SJSA1 (cell line): ENCODE results near the gene LRRC8E. TPM values are rescaled to one million over a fixed set of nuclear protein-coding genes. Genes with fewer than 3 reads are reported as not detected.
A peak's percentile ranks its signal among the peaks of the same experiment; 100 is the strongest.

Source experiments
- DNase-seq, 2 experiments: peaks; one replicate each; pipeline ENCODE4 v3.0.0-alpha.2; 2015 to 2020; ENCODE audit warnings: low spot score in 2 of 2, low read depth in 1 of 2
- H3K27ac ChIP-seq: fragments of 250-450 bp; sonication (Bioruptor Pico); 2 replicates; pipeline ENCODE4 v1.5.1; 2020; ENCODE audit warnings: mild to moderate bottlenecking, moderate library complexity
- H3K27me3 ChIP-seq: fragments of 250-450 bp; sonication (Bioruptor Pico); replicated peaks from 2 replicates; pipeline ENCODE4 v1.5.1; 2020; ENCODE audit warnings: mild to moderate bottlenecking, moderate library complexity
- H3K36me3 ChIP-seq: fragments of 250-450 bp; sonication (Bioruptor Pico); 2 replicates; pipeline ENCODE4 v1.5.1; 2020; ENCODE audit warnings: mild to moderate bottlenecking
- H3K4me1 ChIP-seq: fragments of 250-450 bp; sonication (Bioruptor Pico); replicated peaks from 2 replicates; pipeline ENCODE4 v1.6.1; 2021; ENCODE audit warnings: mild to moderate bottlenecking
- H3K4me3 ChIP-seq: fragments of 250-450 bp; sonication (Bioruptor Pico); 2 replicates; pipeline ENCODE4 v1.5.1; 2020; ENCODE audit warnings: mild to moderate bottlenecking
- H3K9me3 ChIP-seq: fragments of 250-450 bp; sonication (Bioruptor Pico); replicated peaks from 2 replicates; pipeline ENCODE4 v1.5.1; 2020; ENCODE audit warnings: mild to moderate bottlenecking
- total RNA-seq: library from RNA; depleted of rRNA; stranded (reverse); fragments of >200 nt; shearing (Covaris generic); gene quantifications from 2 replicates; pipeline ENCODE4 v1.2.3, GENCODE V29; 2014

The LRRC8E gene
- total RNA-seq, 1 experiment from 2014 or later: 2.1 TPM

DNA sequence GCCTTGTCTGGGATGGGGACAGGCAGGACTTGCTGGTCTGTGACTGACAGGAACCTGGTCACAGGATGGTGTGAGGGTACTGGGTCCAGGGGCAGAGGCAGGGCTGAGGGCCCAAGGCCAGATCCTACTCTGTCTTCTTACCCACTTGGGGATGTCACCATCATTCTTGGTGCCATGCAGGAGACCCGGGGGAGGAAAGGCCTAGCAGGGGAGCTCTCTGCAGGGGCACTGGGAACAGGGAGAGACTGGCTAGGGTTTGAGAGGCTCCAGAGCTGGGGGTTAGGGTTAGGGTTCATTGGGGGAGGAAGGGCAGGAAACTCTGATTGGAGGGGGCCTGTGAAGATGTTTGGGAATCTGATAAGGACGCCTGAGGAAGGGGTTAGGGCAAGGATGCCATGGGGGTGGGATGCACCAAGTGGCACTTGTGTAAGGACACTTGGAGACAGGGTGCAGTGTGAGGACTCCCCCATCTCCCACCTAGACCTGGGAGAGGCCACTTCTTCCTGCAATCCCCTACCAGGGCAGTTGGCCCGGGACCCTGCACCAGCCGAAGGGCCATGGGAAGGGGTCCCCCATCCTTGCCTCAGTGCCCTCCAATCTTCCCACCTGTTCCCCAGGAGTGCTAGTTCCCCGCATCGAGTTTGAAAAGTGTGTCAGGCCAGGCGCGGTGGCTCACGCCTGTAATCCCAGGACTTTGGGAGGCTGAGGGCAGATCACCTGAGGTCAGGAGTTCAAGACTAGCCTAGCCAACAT, 21.0 kb upstream of the LRRC8E start:
- no peak overlapping the region for H3K4me3 ChIP-seq
- DNase-seq: no peak
- H3K4me1 ChIP-seq: peaks cover 25% of the 10 kb centered on the region
- H3K9me3 ChIP-seq: no peaks in the 10 kb centered on the region; the same call in 1 of the 2 replicates
- H3K27me3 ChIP-seq: peaks cover 5% of the 10 kb centered on the region; the same call in 1 of the 2 replicates
- no peak overlapping the region for H3K27ac ChIP-seq
- H3K36me3 ChIP-seq: 0 out of 2 replicates have a peak, but pooled peaks cover 2% of the 10 kb centered on the region

DNA sequence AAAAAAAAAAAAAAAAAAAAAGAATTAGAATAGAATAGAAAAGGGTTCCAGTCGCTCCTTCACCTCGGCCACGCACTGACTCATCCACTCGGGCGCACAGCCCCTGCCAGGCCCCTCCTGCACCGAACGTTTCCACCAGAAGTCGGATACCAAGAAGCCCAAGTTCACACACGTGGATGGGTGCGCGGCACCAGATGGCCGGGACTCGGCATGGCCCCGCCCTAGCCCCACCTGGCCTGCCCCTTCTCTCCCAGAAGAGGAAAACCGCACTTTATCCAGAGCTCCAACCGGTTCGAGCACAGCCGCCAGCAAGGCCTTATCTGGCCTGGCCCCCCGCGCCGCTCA, 20.0 kb upstream of the LRRC8E start:
- DNase-seq: peak in 1 of 2 experiments; percentile 45
- Histone ChIP-seq H3K9me3 (no peaks in the 10 kb centered on the region; the same call in 1 of the 2 replicates), H3K4me3 (no peak overlapping the region), H3K27me3 (peaks cover 15% of the 10 kb centered on the region), H3K4me1 (peaks cover 28% of the 10 kb centered on the region), H3K27ac (no peak overlapping the region), H3K36me3 (0 out of 2 replicates have a peak, but pooled peaks cover 2% of the 10 kb centered on the region)

DNA sequence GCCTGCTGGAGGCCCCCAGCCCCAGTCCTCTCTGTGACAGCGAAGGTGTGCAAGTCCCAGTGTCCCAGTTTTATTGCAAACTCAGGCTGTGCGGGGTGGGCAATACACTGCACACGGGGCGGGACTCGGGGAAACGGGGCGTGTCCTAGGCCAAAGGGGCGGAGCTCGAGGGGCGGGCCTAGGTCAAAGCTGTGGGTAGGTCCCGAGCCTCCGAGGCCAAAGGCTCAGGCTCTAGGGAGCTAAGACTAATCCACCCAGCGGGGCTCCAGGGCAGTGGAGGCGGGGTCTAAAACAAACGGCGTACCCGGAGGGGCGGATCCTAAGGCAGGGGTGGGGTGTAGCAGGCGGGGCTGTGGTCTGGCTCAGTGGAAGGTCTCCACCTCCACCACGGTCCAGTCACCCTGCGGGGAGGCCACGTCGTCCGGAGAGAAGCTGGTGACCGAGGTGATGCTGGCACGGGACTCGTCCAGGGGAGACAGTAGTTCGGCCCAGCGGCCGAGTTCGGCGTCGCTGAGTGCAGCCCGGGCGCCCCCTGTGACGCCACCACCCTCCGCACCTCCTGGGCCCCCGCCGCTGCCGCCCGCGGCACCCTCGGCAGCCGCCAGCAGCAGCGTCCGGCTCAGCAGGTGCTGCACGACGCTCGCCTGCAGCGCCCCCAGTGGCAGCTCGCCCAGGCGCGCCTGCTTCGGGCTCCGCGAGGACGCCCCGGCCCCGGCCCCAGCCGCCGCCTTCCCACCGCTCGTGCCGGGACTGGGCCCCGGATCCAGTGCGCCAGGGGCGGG, 19.4 kb upstream of the LRRC8E start:
- Histone ChIP-seq H3K27ac (no peak overlapping the region), H3K9me3 (no peaks in the 10 kb centered on the region; the same call in 1 of the 2 replicates), H3K4me3 (peak overlapping the region; percentile 29), H3K27me3 (peaks cover 19% of the 10 kb centered on the region), H3K4me1 (peaks cover 28% of the 10 kb centered on the region), H3K36me3 (no peaks in the 10 kb centered on the region)
- peak; percentile 67 to 75 for DNase-seq

DNA sequence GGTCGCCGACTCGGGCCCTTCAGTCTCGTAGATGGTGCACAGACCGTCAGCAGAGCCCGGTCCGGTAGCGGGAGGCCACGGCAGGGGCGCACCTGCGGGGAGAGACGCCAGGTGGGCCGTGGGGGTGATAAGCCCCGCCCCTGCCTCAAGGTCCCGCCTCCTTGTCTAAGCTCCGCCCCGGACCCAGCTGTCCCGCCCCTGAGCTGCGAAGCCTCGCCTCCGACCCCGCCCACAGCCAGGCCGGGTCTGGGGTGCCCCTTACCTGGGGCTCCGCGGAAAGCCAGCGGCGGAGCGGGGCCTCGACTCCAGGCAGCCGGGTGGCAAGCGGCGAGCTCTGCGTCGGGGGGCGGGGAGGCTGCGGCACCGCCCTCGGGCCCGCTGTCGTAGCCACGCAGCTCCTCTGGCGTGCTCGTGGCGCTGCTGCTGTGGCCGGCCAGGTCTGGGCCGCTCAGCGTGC, 18.8 kb upstream of the LRRC8E start:
- Histone ChIP-seq H3K4me3 (peak overlapping the region; percentile 29), H3K27me3 (peaks cover 24% of the 10 kb centered on the region), H3K4me1 (peaks cover 28% of the 10 kb centered on the region), H3K36me3 (no peaks in the 10 kb centered on the region), H3K9me3 (no peaks in the 10 kb centered on the region; the same call in 1 of the 2 replicates), H3K27ac (no peak overlapping the region)
- peak in 1 of 2 experiments; percentile 76 for DNase-seq

DNA sequence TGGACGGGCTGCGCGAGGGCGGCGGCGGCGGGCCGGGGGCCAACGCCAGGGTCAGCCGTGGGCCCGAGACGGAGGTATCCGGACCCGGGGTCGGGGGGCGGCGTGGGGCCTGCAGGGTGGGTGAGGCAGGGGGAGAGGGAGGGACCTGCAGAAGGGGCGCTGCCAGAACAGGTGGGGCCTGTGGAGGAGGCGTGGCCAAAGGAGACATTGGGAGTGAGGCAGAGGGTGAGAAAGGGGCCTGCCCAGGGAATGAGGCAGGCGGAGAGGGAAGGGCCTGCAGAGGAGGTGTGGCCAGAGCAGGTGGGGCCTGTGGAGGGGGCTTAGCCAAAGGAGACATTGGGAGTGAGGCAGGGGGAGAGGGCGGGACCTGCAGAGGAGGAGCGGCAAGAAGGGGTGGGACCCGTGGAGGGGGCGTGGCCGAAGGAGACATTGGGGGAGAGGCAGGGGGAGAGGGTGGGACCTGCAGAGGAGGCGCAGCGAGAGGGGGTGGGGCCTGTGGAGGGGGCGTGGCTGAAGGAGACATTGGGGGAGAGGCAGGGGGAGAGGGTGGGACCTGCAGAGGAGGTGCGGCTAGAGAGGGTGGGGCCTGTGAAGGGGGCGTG, 18.3 kb upstream of the LRRC8E start:
- Histone ChIP-seq H3K4me1 (peaks cover 28% of the 10 kb centered on the region), H3K9me3 (no peaks in the 10 kb centered on the region; the same call in 1 of the 2 replicates), H3K27ac (no peak overlapping the region), H3K27me3 (peaks cover 29% of the 10 kb centered on the region), H3K4me3 (peak overlapping the region; percentile 29), H3K36me3 (no peaks in the 10 kb centered on the region)
- no peak for DNase-seq

DNA sequence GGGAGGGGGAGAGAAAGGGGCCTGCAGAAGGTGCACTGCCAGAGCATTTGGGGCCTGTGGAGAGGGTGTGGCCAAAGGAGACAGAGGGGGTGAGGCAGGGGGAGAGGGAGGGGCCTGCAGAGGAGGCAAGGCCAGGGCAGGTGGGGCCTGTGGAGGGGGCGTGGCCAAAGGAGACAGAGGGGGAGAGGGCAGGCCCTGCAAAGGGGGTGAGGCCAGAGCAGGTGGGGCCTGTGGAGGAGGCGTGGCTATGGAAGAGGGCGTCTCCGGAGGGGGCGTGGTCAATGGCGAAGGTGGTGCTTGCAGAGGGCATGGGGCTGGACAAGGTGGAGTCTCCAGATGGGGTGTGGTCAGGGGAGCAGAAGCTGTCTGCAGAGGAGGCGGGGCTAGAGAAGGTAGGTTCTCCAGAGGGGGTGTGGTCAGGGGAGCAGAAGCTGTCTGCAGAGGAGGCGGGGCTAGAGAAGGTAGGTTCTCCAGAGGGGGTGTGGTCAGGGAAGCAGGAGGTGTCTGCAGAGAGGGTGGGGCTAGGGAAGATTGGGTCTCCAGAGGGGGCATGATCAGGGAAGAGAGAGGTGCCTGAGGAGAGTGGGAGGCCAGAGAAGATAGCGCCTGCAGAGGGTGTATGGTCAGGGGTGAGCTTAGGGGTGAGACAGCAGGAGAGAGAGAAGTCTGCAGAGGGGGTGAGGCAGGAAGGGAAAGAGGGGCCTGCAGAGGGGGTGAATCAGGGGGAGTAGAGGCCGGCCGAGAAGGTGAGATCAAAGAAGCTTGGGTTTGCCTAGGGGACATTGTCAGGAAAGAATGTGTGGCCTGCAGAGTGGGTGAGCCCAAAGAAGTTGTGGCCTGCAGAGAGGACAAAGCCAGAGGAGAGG, 17.5 kb upstream of the LRRC8E start:
- Histone ChIP-seq H3K9me3 (no peaks in the 10 kb centered on the region; the same call in 1 of the 2 replicates), H3K27me3 (peaks cover 34% of the 10 kb centered on the region), H3K36me3 (no peaks in the 10 kb centered on the region), H3K4me1 (peaks cover 28% of the 10 kb centered on the region), H3K27ac (no peak overlapping the region), H3K4me3 (no peak overlapping the region)
- DNase-seq: peak; percentile 29 to 75

DNA sequence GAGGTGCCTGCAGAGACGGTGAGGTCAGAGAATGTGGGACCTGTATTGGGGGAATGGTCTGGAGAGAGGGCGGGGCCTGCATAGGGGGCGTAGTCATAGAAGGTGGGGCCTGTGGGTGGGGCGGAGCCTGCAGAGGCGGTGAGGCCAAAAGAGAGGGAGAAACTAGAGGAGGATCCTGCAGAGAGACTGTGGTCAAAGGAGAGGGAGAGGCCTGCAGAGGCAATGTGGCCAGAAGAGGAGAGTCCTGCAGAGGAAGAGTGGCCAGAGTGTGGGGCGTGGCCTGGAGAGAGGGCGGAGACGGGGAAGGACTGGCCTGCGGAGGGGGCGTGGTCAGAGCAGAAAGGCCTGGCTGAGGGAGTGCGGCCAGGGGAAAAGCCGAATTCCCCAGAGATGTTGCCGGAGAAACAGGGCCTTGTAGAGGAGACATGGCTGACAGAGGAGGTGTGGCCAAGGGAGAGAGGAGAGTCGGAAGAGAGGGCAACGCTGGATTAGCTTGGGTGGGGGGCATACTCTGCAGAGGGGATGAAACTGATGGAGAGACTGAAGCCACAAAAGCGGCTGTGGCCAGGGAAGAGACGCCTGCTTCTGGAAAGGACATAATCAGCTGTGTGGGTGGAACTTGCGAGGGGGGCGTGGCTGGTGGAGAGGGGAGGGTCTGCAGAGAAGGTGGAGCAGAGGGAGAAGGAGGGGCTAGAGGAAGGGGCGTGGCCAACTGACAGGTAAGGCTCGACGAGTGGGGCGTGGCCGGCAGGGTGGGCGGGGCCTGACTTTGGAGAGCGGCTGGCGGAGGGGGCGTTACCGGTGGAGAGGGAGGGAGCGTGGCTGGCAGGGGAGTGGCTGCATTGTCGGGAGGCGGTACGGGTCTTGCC, 16.6 kb upstream of the LRRC8E start:
- no peak overlapping the region for H3K4me3 ChIP-seq
- no peak overlapping the region for H3K27ac ChIP-seq
- peak; percentile 85 to 91 for DNase-seq
- no peaks in the 10 kb centered on the region for H3K36me3 ChIP-seq
- peaks cover 28% of the 10 kb centered on the region for H3K4me1 ChIP-seq
- peaks cover 39% of the 10 kb centered on the region for H3K27me3 ChIP-seq
- no peaks in the 10 kb centered on the region; the same call in 1 of the 2 replicates for H3K9me3 ChIP-seq

DNA sequence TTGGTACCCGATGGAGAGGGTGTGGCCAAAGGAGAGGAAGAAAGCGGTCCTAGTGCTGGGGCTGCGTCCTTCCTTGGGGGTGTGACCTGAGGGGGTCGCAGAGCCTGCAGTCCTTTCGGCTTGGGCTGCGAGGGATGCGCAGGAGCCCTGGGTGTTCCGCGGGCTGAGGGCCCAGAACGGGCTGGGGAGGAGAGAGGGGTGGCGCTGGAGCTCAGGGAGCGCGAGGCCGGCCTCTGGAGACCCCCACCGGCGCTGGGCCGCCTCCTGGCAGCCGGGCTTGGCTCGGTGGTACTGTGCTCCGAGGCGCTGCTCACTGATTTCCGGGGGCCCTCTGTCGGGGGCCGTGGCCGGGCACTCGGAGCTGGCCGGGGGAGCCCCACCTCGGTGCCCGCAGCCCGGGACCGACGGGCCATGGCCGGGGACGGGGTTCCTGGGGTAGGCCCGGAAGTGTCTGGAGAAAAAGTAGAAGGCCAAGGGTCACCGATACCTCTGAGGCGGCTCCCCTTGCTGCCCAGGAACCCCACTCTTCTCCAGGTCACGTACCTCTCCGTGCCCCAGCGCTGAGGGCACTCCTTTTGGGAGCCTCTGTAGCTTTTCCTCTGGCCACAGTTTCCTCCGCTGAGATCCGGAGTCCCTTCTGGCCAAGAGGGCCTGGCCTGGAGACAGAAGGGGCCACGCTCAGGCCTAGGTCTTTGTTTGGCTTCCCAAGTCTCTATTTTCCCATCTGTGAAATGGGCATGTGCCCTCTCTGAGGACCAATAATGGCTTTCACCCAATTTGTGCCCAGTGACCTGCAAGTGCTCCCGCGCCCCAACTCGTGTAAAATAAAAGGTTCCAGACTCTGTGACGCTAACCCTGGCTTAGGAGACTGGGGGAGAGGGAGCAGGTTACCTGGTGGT, 15.8 kb upstream of the LRRC8E start:
- Histone ChIP-seq H3K36me3 (no peaks in the 10 kb centered on the region), H3K27me3 (peaks cover 41% of the 10 kb centered on the region), H3K4me1 (peaks cover 28% of the 10 kb centered on the region), H3K27ac (no peak overlapping the region), H3K9me3 (no peaks in the 10 kb centered on the region; the same call in 1 of the 2 replicates), H3K4me3 (no peak overlapping the region)
- DNase-seq: peak in 1 of 2 experiments; percentile 42

DNA sequence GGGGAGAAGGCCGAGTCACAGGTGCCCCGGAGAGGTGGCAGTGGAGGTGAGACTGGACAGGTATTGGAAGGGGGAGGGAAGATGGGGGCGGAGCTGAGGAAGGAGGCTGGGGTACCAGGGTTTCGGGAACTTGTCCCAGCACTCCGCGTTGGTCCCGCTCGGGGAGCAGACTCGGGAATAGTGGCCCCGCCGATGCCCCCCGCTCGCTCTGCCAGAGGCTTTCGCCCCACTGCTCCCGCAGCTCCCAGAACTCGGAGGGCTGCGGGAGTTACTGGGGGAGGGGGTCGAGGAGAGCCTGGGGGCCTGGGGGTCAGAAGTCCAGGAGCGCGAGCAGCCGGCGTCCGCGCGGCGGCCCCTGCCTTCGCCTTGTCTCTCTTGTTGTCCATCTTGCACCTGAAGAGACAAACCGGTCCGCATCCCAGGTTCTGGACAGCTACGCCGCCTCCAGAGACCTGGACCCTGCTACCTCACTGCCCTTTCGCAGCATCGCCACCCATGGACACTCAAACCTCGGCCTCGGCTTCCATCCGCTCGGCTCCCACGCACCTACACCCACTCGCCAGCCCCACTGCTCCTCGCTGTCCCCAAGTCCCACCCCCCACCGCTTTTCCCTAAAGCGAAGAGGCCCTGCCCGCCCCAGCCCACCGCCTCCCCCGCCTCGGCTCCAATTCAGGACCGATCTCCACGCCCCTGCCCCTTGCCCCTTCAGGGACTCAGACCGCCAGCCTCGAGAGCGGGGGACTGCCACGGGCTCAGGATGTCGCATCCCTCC, 14.8 kb upstream of the LRRC8E start:
- Histone ChIP-seq H3K36me3 (no peaks in the 10 kb centered on the region), H3K4me1 (peaks cover 26% of the 10 kb centered on the region), H3K27me3 (peaks cover 39% of the 10 kb centered on the region), H3K9me3 (no peaks in the 10 kb centered on the region; the same call in 1 of the 2 replicates), H3K27ac (no peak overlapping the region), H3K4me3 (no peak overlapping the region)
- DNase-seq: peak in 1 of 2 experiments; percentile 42

DNA sequence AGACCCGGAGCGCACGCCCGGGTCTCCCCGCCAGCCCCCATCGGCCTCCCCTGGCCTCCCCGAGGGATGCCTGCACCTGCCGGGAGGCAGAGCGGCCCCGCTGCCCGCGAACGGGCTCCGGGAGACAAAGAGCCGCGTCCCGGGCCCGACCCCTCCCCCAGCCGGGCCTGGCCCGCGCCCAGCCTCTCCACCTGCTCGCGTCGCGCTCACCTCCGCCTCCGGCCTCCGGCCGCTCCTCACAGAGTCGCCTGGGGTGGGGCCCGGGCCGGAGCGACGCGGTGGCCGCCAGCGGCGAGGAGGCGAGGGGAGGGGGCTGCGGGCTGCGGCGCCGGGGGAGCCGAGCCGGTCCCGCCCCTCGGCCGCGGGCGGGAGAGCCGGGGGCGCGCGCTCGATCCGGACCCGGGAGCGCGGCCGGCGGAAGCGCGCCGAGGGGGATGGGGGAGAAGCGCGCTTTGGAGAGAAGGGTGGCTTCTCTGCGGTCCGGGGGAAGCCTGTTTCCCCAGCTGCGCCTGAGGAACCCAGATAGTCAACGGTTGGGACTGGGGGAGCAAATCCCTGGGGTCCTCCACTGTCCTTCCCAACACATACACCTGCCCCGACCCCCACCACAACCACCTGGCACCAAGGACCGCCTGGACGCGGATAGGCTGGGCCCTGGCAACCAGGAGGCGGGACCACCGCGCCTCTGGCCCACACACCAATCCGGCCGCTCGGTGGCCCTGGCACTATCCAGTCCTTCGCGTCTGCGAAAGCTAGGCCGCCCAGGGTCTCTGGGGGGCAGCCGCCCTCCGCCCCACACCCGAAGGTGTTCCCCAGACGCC, 14.0 kb upstream of the LRRC8E start, which contains the start of gene PRR36:
PRR36 (minus strand) TSS at position 315 of the 821 bp plus-strand sequence. CDS start 701 bp downstream, outside the sequence.
- H3K27ac ChIP-seq: no peak within 1 kb of the TSS
- H3K4me3 ChIP-seq: no peak within 1 kb of the TSS
- H3K27me3 ChIP-seq: peaks cover 39% of the 10 kb centered on the region
- H3K9me3 ChIP-seq: no peaks in the 10 kb centered on the region; the same call in 1 of the 2 replicates
- peaks cover 18% of the 10 kb centered on the region for H3K4me1 ChIP-seq
- DNase-seq: no peak
- H3K36me3 ChIP-seq: no peaks in the 10 kb centered on the region
